Loucy (cell line): ENCODE measurements around the gene LAMTOR4.

Source experiments
- H2AFZ ChIP-seq: fragments of 200-600 bp; sonication (generic); 2 replicates; pipeline ENCODE4 v1.6.0; 2016; ENCODE audit warnings: antibody characterized with exemption, mild to moderate bottlenecking, low read length, moderate library complexity
- H3F3A ChIP-seq: fragments of 200-600 bp; 2 replicates; pipeline ENCODE4 v1.6.0; 2016; ENCODE audit warnings: antibody characterized with exemption, low read depth, mild to moderate bottlenecking
- H3K27me3 ChIP-seq: fragments of 200-600 bp; sonication (generic); 2 replicates; pipeline ENCODE4 v1.6.1; 2014; ENCODE audit warnings: low read length, mild to moderate bottlenecking; ENCODE audit not compliant: insufficient read depth, poor library complexity, severe bottlenecking
- H3K36me3 ChIP-seq: fragments of 200-600 bp; sonication (generic); 2 replicates; pipeline ENCODE4 v1.6.1; 2016; ENCODE audit warnings: low read length; ENCODE audit not compliant: insufficient read depth
- H3K4me1 ChIP-seq: fragments of 200-600 bp; sonication (generic); 2 replicates; pipeline ENCODE4 v1.5.1; 2014; ENCODE audit warnings: low read length, mild to moderate bottlenecking; ENCODE audit not compliant: insufficient read depth, poor library complexity, severe bottlenecking
- H3K4me2 ChIP-seq: fragments of 200-600 bp; sonication (generic); 2 replicates; pipeline ENCODE4 v1.6.0; 2014; ENCODE audit warnings: antibody characterized with exemption, low read length, low read depth, mild to moderate bottlenecking; ENCODE audit not compliant: poor library complexity, severe bottlenecking
- H3K4me3 ChIP-seq: fragments of 200-600 bp; sonication (generic); 2 replicates; pipeline ENCODE4 v1.5.1; 2014; ENCODE audit warnings: low read length, mild to moderate bottlenecking, mixed read lengths; ENCODE audit not compliant: poor library complexity, severe bottlenecking
- H3K79me2 ChIP-seq: fragments of 200-600 bp; sonication (generic); 2 replicates; pipeline ENCODE4 v1.6.1; 2014; ENCODE audit warnings: low read length; ENCODE audit not compliant: insufficient read depth
- H3K9ac ChIP-seq: fragments of 200-600 bp; sonication (generic); 2 replicates; pipeline ENCODE4 v1.6.0; 2014; ENCODE audit warnings: mild to moderate bottlenecking, low read depth, low read length, moderate library complexity; ENCODE audit not compliant: poor library complexity, severe bottlenecking
- H3K9me2 ChIP-seq: fragments of 200-600 bp; sonication (generic); replicated peaks from 2 replicates; pipeline ENCODE4 v1.6.1; 2016; ENCODE audit warnings: low read depth, low read length, mixed read lengths
- H3K9me3 ChIP-seq: fragments of 200-600 bp; sonication (generic); 2 replicates; pipeline ENCODE4 v1.6.1; 2014; ENCODE audit warnings: mild to moderate bottlenecking, antibody characterized with exemption, low read length, low read depth; ENCODE audit not compliant: insufficient read depth
- H4K20me1 ChIP-seq: fragments of 200-600 bp; sonication (generic); 2 replicates; pipeline ENCODE4 v1.6.0; 2014; ENCODE audit warnings: antibody characterized with exemption, low read length, mild to moderate bottlenecking; ENCODE audit not compliant: insufficient read depth, poor library complexity, severe bottlenecking
- CTCF ChIP-seq: fragments of 200-600 bp; sonication (generic); conservative IDR thresholded peaks from 2 replicates; pipeline ENCODE4 v1.5.1; 2014; ENCODE audit warnings: mild to moderate bottlenecking, antibody characterized with exemption, low read length
- EZH2phosphoT487 ChIP-seq: fragments of 200-600 bp; IDR thresholded peaks from 2 replicates; pipeline ENCODE4 v1.6.1; 2018; ENCODE audit warnings: antibody characterized with exemption, mild to moderate bottlenecking, moderate library complexity, borderline replicate concordance

LAMTOR4 gene

GRCh38 chr7:100157334-100158228 is 8.9 kb downstream of the LAMTOR4 start:
- Histone ChIP-seq H3F3A (peaks cover 3% of the 10 kb centered on the region; the same call in 1 of the 2 replicates), H2AFZ (no peak overlapping the region), H3K36me3 (peaks cover 9% of the 10 kb centered on the region; the same call in 1 of the 2 replicates), H3K9me2 (no peaks in the 10 kb centered on the region), H3K4me2 (peak overlapping the region; percentile 92), H3K27me3 (no peaks in the 10 kb centered on the region), H3K4me1 (peaks cover 20% of the 10 kb centered on the region), H4K20me1 (peaks cover 12% of the 10 kb centered on the region), H3K9me3 (no peaks in the 10 kb centered on the region), H3K4me3 (peak overlapping the region; percentile 90), H3K79me2 (peaks cover 24% of the 10 kb centered on the region), H3K9ac (peak overlapping the region; percentile 86)
- TF ChIP-seq CTCF = no peak
- TF ChIP-seq EZH2phosphoT487 = no peak

- no peak for TF ChIP-seq CTCF
- no peak for TF ChIP-seq EZH2phosphoT487
- Histone ChIP-seq H3F3A (peaks cover 3% of the 10 kb centered on the region; the same call in 1 of the 2 replicates), H3K79me2 (peaks cover 24% of the 10 kb centered on the region), H3K9me2 (no peaks in the 10 kb centered on the region), H3K4me2 (peak within 1 kb of the TSS; percentile 92), H2AFZ (peak within 1 kb of the TSS; percentile 93), H3K4me3 (peak within 1 kb of the TSS; percentile 90), H3K36me3 (peaks cover 8% of the 10 kb centered on the region; the same call in 1 of the 2 replicates), H3K9me3 (no peaks in the 10 kb centered on the region), H3K9ac (peak within 1 kb of the TSS; percentile 86), H3K4me1 (peaks cover 19% of the 10 kb centered on the region), H4K20me1 (peaks cover 12% of the 10 kb centered on the region), H3K27me3 (no peaks in the 10 kb centered on the region)
Measured at GRCh38 chr7:100158229-100159098, 9.7 kb downstream of the LAMTOR4 start, which contains the start of gene TRAPPC14. Gene TRAPPC14 (minus strand): TSS chr7:100158723. CDS start chr7:100158499, 224 bp downstream.

- peak overlapping the region; percentile 86 for H3K9ac ChIP-seq
- H3K9me2 ChIP-seq = no peaks in the 10 kb centered on the region
- H3K4me3 ChIP-seq = peak overlapping the region; percentile 90
- H3K27me3 ChIP-seq = no peaks in the 10 kb centered on the region
- H3K36me3 ChIP-seq = peaks cover 5% of the 10 kb centered on the region; the same call in 1 of the 2 replicates
- H3F3A ChIP-seq = peaks cover 1% of the 10 kb centered on the region; the same call in 1 of the 2 replicates
- H2AFZ ChIP-seq = peak overlapping the region; percentile 93
- peak overlapping the region; percentile 92 for H3K4me2 ChIP-seq
- peaks cover 24% of the 10 kb centered on the region for H3K79me2 ChIP-seq
- peaks cover 12% of the 10 kb centered on the region for H4K20me1 ChIP-seq
- no peak; the same call in 1 of the 2 replicates for TF ChIP-seq CTCF
- no peak for TF ChIP-seq EZH2phosphoT487
- H3K9me3 ChIP-seq = no peaks in the 10 kb centered on the region
- peaks cover 19% of the 10 kb centered on the region for H3K4me1 ChIP-seq
Measured at GRCh38 chr7:100159099-100159623, 10.4 kb downstream of the LAMTOR4 start.
